ENCODE results near the gene CHST8.

Gene CHST8

GRCh38 chr19:33670398-33670797, 48.6 kb downstream of the CHST8 start:
- in situ Hi-C loops (cut with MboI; ENCODE audit: low sequenced_read_pairs), result no loop called here

- in situ Hi-C loops (cut with MboI; ENCODE audit: low sequenced_read_pairs), result no loop called here
Measured at GRCh38 chr19:33671211-33671610, 49.5 kb downstream of the CHST8 start.

GRCh38 chr19:33673258-33673875, 51.6 kb downstream of the CHST8 start:
- in situ Hi-C loops (cut with MboI; ENCODE audit: low sequenced_read_pairs), result no loop called here

GRCh38 chr19:33673996-33674625, 52.4 kb downstream of the CHST8 start:
- in situ Hi-C loops (cut with MboI; ENCODE audit: low sequenced_read_pairs), result no loop called here

- in situ Hi-C loops (cut with MboI; ENCODE audit: low sequenced_read_pairs), result no loop called here
Measured at GRCh38 chr19:33674626-33675367, 53.0 kb downstream of the CHST8 start.

- in situ Hi-C loops (cut with MboI; ENCODE audit: low sequenced_read_pairs), result no loop called here
Measured at GRCh38 chr19:33675501-33676124, 53.9 kb downstream of the CHST8 start.

GRCh38 chr19:33676999-33677665, 55.4 kb downstream of the CHST8 start:
- in situ Hi-C loops (cut with MboI; ENCODE audit: low sequenced_read_pairs), result no loop called here

GRCh38 chr19:33677745-33678426, 56.1 kb downstream of the CHST8 start:
- in situ Hi-C loops (cut with MboI; ENCODE audit: low sequenced_read_pairs), result no loop called here

GRCh38 chr19:33678796-33679585, 57.2 kb downstream of the CHST8 start:
- in situ Hi-C loops (cut with MboI; ENCODE audit: low sequenced_read_pairs), result no loop called here

- in situ Hi-C loops (cut with MboI; ENCODE audit: low sequenced_read_pairs), result no loop called here
Measured at GRCh38 chr19:33679696-33680095, 57.9 kb downstream of the CHST8 start.

- in situ Hi-C loops (cut with MboI; ENCODE audit: low sequenced_read_pairs), result no loop called here
Measured at GRCh38 chr19:33681081-33681680, 59.4 kb downstream of the CHST8 start.

- in situ Hi-C loops (cut with MboI; ENCODE audit: low sequenced_read_pairs), result no loop called here
Measured at GRCh38 chr19:33683881-33684537, 62.3 kb downstream of the CHST8 start.

GRCh38 chr19:33684538-33685232, 62.9 kb downstream of the CHST8 start:
- in situ Hi-C loops (cut with MboI; ENCODE audit: low sequenced_read_pairs), result no loop called here

GRCh38 chr19:33685541-33685940, 63.8 kb downstream of the CHST8 start:
- in situ Hi-C loops (cut with MboI; ENCODE audit: low sequenced_read_pairs), result no loop called here

- in situ Hi-C loops (cut with MboI; ENCODE audit: low sequenced_read_pairs), result no loop called here
Measured at GRCh38 chr19:33686262-33686661, 64.5 kb downstream of the CHST8 start.

GRCh38 chr19:33686687-33687480, 65.1 kb downstream of the CHST8 start:
- in situ Hi-C loops (cut with MboI; ENCODE audit: low sequenced_read_pairs), result no loop called here

GRCh38 chr19:33687481-33688170, 65.9 kb downstream of the CHST8 start:
- in situ Hi-C loops (cut with MboI; ENCODE audit: low sequenced_read_pairs), result no loop called here
